Skeletal muscle cell (primary cell): ENCODE results near the gene CD40.
"Not testable (repeated sequence)": the region's sequence is repeated elsewhere in the genome, so short reads cannot be mapped to it uniquely, and the experiment has no call there.

Source experiments
- DNase-seq: peaks from one replicate; pipeline ENCODE4 v3.0.0-alpha.2; 2010; ENCODE audit warnings: low read depth
- H3K4me3 ChIP-seq: 2 replicates; pipeline ENCODE4 v1.5.1; 2011; ENCODE audit warnings: low read depth, mild to moderate bottlenecking, control low read depth, low read length, moderate library complexity

The CD40 gene

GRCh38 chr20:46091622-46092535 lies 26.2 kb upstream of the CD40 start:
- not testable (repeated sequence) for H3K4me3 ChIP-seq, DNase-seq

GRCh38 chr20:46093531-46093930 lies 24.6 kb upstream of the CD40 start:
- no peak overlapping the region for H3K4me3 ChIP-seq
- DNase-seq = no peak

GRCh38 chr20:46099491-46100287 lies 18.4 kb upstream of the CD40 start:
- no peak for DNase-seq
- H3K4me3 ChIP-seq = no peak overlapping the region

- not testable (repeated sequence) for H3K4me3 ChIP-seq, DNase-seq
These were observed 17.7 kb upstream of the CD40 start for GRCh38 chr20:46100444-46100843.

GRCh38 chr20:46100988-46101387 lies 17.1 kb upstream of the CD40 start:
- no peak overlapping the region for H3K4me3 ChIP-seq
- DNase-seq = no peak

GRCh38 chr20:46101957-46102356 lies 16.2 kb upstream of the CD40 start:
- H3K4me3 ChIP-seq = no peak overlapping the region
- no peak for DNase-seq

- H3K4me3 ChIP-seq = no peak overlapping the region
- no peak for DNase-seq
These were observed 15.2 kb upstream of the CD40 start for GRCh38 chr20:46102940-46103339.

- no peak for DNase-seq
- no peak overlapping the region for H3K4me3 ChIP-seq
These were observed 13.9 kb upstream of the CD40 start for GRCh38 chr20:46104262-46104661.

- H3K4me3 ChIP-seq = no peak overlapping the region
- no peak for DNase-seq
These were observed 11.1 kb upstream of the CD40 start for GRCh38 chr20:46107061-46107460.

GRCh38 chr20:46108435-46108841 lies 9.7 kb upstream of the CD40 start:
- H3K4me3 ChIP-seq = no peak overlapping the region
- DNase-seq = no peak

GRCh38 chr20:46108976-46109375 lies 9.1 kb upstream of the CD40 start:
- DNase-seq = no peak

GRCh38 chr20:46111028-46111835 lies 6.9 kb upstream of the CD40 start:
- H3K4me3 ChIP-seq = no peak overlapping the region
- no peak for DNase-seq

More at GRCh38 chr20:46108976-46109375, 9.1 kb upstream of the CD40 start:
- H3K4me3 ChIP-seq = no peak overlapping the region

GRCh38 chr20:46111836-46112212 lies 6.3 kb upstream of the CD40 start:
- no peak for DNase-seq
- H3K4me3 ChIP-seq = no peak overlapping the region

- no peak for DNase-seq
- H3K4me3 ChIP-seq = no peak overlapping the region
These were observed 5.5 kb upstream of the CD40 start for GRCh38 chr20:46112430-46113112.

- no peak for DNase-seq
- H3K4me3 ChIP-seq = no peak overlapping the region
These were observed 5.0 kb upstream of the CD40 start for GRCh38 chr20:46113113-46113470.

- no peak overlapping the region for H3K4me3 ChIP-seq
- DNase-seq = no peak
These were observed 3.7 kb upstream of the CD40 start for GRCh38 chr20:46114449-46114848.

GRCh38 chr20:46118481-46119020 lies 437 bp downstream of the CD40 start:
- DNase-seq = no peak
- peak overlapping the region; percentile 46 for H3K4me3 ChIP-seq

- H3K4me3 ChIP-seq = no peak overlapping the region
- DNase-seq = no peak
These were observed 973 bp downstream of the CD40 start for GRCh38 chr20:46119028-46119546.

- no peak overlapping the region for H3K4me3 ChIP-seq
- DNase-seq = no peak
These were observed 1.4 kb downstream of the CD40 start for GRCh38 chr20:46119547-46119946.
